H9 (cell line): ENCODE measurements around the gene CABP4. TPM values are rescaled to one million over a fixed set of nuclear protein-coding genes. Genes with fewer than 3 reads are reported as not detected.
A peak's percentile ranks its signal among the peaks of the same experiment; 100 is the strongest.

ENCODE experiments used
- DNase-seq: peaks from one replicate; pipeline ENCODE4 v3.0.0-alpha.2; 2017
- H2AFZ ChIP-seq: one replicate; pipeline ENCODE4 v1.6.1; 2013; ENCODE audit warnings: mild to moderate bottlenecking, low read length, control low read depth, moderate library complexity
- H2AK5ac ChIP-seq: 2 replicates; pipeline ENCODE4 v1.6.1; 2013; ENCODE audit warnings: low read length, control low read depth, mixed read lengths; ENCODE audit not compliant: insufficient read length
- H2BK120ac ChIP-seq: one replicate; pipeline ENCODE4 v1.6.1; 2013; ENCODE audit warnings: low read depth, mild to moderate bottlenecking, low read length, control low read depth, inconsistent platforms; ENCODE audit not compliant: poor library complexity, severe bottlenecking
- H2BK12ac ChIP-seq: 2 replicates; pipeline ENCODE4 v1.6.1; 2013; ENCODE audit warnings: low read length, control low read depth, mixed read lengths, low read depth; ENCODE audit not compliant: insufficient read length
- H2BK15ac ChIP-seq: 2 replicates; pipeline ENCODE4 v1.6.1; 2013; ENCODE audit warnings: low read depth, low read length, control low read depth
- H2BK20ac ChIP-seq: one replicate; pipeline ENCODE4 v1.6.1; 2013; ENCODE audit warnings: low read depth, mild to moderate bottlenecking, low read length, control low read depth, inconsistent platforms; ENCODE audit not compliant: poor library complexity, severe bottlenecking
- H2BK5ac ChIP-seq: 2 replicates; pipeline ENCODE4 v1.6.1; 2013; ENCODE audit warnings: low read length, control low read depth, mixed read lengths; ENCODE audit not compliant: insufficient read length
- H3K14ac ChIP-seq: 2 replicates; pipeline ENCODE4 v1.6.1; 2013; ENCODE audit warnings: low read length, control low read depth; ENCODE audit not compliant: insufficient read depth
- H3K18ac ChIP-seq: 2 replicates; pipeline ENCODE4 v1.6.1; 2013; ENCODE audit warnings: low read depth, mild to moderate bottlenecking, mixed read lengths, low read length, control low read depth; ENCODE audit not compliant: insufficient read length
- H3K23ac ChIP-seq: 2 replicates; pipeline ENCODE4 v1.6.1; 2013; ENCODE audit warnings: low read length, control low read depth, mixed read lengths, low read depth; ENCODE audit not compliant: insufficient read length
- H3K23me2 ChIP-seq: 2 replicates; pipeline ENCODE4 v1.6.1; 2013; ENCODE audit warnings: low read depth, mild to moderate bottlenecking, mixed read lengths, low read length, control low read depth; ENCODE audit not compliant: insufficient read length, poor library complexity, severe bottlenecking
- H3K27ac ChIP-seq: 2 replicates; pipeline ENCODE4 v1.5.1; 2013; ENCODE audit warnings: low read length, control low read depth, mixed read lengths, low read depth; ENCODE audit not compliant: insufficient read length
- H3K27me3 ChIP-seq: 2 replicates; pipeline ENCODE4 v1.6.1; 2013; ENCODE audit warnings: low read length, control low read depth, inconsistent platforms; ENCODE audit not compliant: insufficient read depth
- H3K4ac ChIP-seq: 2 replicates; pipeline ENCODE4 v1.6.1; 2013; ENCODE audit warnings: low read depth, mild to moderate bottlenecking, control low read depth, inconsistent platforms, low read length, moderate library complexity
- H3K4me1 ChIP-seq: 2 replicates; pipeline ENCODE4 v1.6.1; 2013; ENCODE audit warnings: low read length, control low read depth, inconsistent platforms; ENCODE audit not compliant: insufficient read depth
- H3K4me2 ChIP-seq: 2 replicates; pipeline ENCODE4 v1.6.1; 2013; ENCODE audit warnings: low read length, control low read depth, mixed read lengths; ENCODE audit not compliant: insufficient read length, insufficient read depth
- H3K56ac ChIP-seq: 2 replicates; pipeline ENCODE4 v1.6.1; 2013; ENCODE audit warnings: low read depth, mild to moderate bottlenecking, mixed read lengths, low read length, control low read depth; ENCODE audit not compliant: insufficient read length
- H3K79me1 ChIP-seq: 2 replicates; pipeline ENCODE4 v1.6.1; 2013; ENCODE audit warnings: low read depth, mild to moderate bottlenecking, moderate library complexity, low read length, control low read depth, inconsistent platforms; ENCODE audit not compliant: insufficient read depth, poor library complexity, severe bottlenecking
- H3K79me2 ChIP-seq: 2 replicates; pipeline ENCODE4 v1.6.1; 2013; ENCODE audit warnings: low read length, control low read depth, inconsistent platforms; ENCODE audit not compliant: insufficient read depth
- H3K9ac ChIP-seq: 2 replicates; pipeline ENCODE4 v1.6.1; 2013; ENCODE audit warnings: low read length, control low read depth, mixed read lengths; ENCODE audit not compliant: insufficient read length; ENCODE audit errors: extremely low read depth
- H3K9me3 ChIP-seq: one replicate; pipeline ENCODE4 v1.6.1; 2013; ENCODE audit warnings: low read depth, low read length, inconsistent platforms; ENCODE audit not compliant: control insufficient read depth
- H3T11ph ChIP-seq: one replicate; pipeline ENCODE4 v1.6.1; 2013; ENCODE audit warnings: mild to moderate bottlenecking, low read length, control low read depth, inconsistent platforms
- H4K20me1 ChIP-seq: one replicate; pipeline ENCODE4 v1.6.1; 2013; ENCODE audit not compliant: control insufficient read depth, insufficient read length, insufficient read depth
- H4K5ac ChIP-seq: 2 replicates; pipeline ENCODE4 v1.6.1; 2013; ENCODE audit warnings: low read depth, mild to moderate bottlenecking, mixed read lengths, low read length, control low read depth; ENCODE audit not compliant: insufficient read length
- H4K8ac ChIP-seq: replicated peaks from 2 replicates; pipeline ENCODE4 v1.6.1; 2013; ENCODE audit warnings: low read length, control low read depth, mixed read lengths, low read depth; ENCODE audit not compliant: insufficient read length
- H4K91ac ChIP-seq: 2 replicates; pipeline ENCODE4 v1.6.1; 2013; ENCODE audit warnings: low read depth, mild to moderate bottlenecking, moderate library complexity, mixed read lengths, low read length, control low read depth; ENCODE audit not compliant: insufficient read length
- H3K27ac Mint-ChIP-seq, 3 experiments: 2 replicates in 2 of 3; 3 replicates in 1 of 3; pipeline ENCODE4 v1.8.0; 2020 to 2021; ENCODE audit warnings: mixed read lengths in 3 of 3, mild to moderate bottlenecking in 1 of 3, moderate library complexity in 1 of 3
- H3K27me3 Mint-ChIP-seq: 2 replicates; pipeline ENCODE4 v1.8.0; 2021; ENCODE audit warnings: low read depth, mild to moderate bottlenecking, moderate library complexity, mixed read lengths
- H3K36me3 Mint-ChIP-seq, 3 experiments: 2 replicates in 2 of 3; 3 replicates in 1 of 3; pipeline ENCODE4 v1.8.0; 2020 to 2021; ENCODE audit warnings: low read depth in 3 of 3, mixed read lengths in 3 of 3; ENCODE audit not compliant: insufficient read depth in 1 of 3
- H3K4me1 Mint-ChIP-seq, 2 experiments: 2 replicates each; pipeline ENCODE4 v1.8.0; 2020; ENCODE audit warnings: mixed read lengths in 2 of 2
- H3K4me3 Mint-ChIP-seq, 2 experiments: 2 replicates in 1 of 2; 3 replicates in 1 of 2; pipeline ENCODE4 v1.8.0; 2020 to 2021; ENCODE audit warnings: mild to moderate bottlenecking in 2 of 2, mixed read lengths in 2 of 2, moderate library complexity in 1 of 2
- H3K9me3 Mint-ChIP-seq, 2 experiments: 2 replicates in 1 of 2; 3 replicates in 1 of 2; pipeline ENCODE4 v1.8.0; 2020; ENCODE audit warnings: mild to moderate bottlenecking in 2 of 2, mixed read lengths in 2 of 2, moderate library complexity in 1 of 2
- CTCF ChIP-seq: fragments of 200-600 bp; sonication (generic); conservative IDR thresholded peaks from 3 replicates; pipeline ENCODE4 v1.8.0; 2021; ENCODE audit warnings: antibody characterized with exemption, mild to moderate bottlenecking
- WGBS: extraction: QIAGEN DNeasy Blood & Tissue Kit; methylation state at CpG from one replicate; pipeline ENCODE4 v1.1.7; 2013; ENCODE audit warnings: missing lambda C conversion rate, low lambda C conversion rate, mixed read lengths; ENCODE audit not compliant: insufficient read length; ENCODE audit errors: extremely low coverage; 5-methylcytosine and 5-hydroxymethylcytosine counted together
- microRNA-seq: library from miRNA; unstranded; fragments of <30 nt; microRNA quantifications from one replicate; pipeline ENCODE4, GENCODE V29; 2020; ENCODE audit warnings: borderline microRNAs expressed
- total RNA-seq: library from RNA; stranded (reverse); gene quantifications from 2 replicates; pipeline ENCODE4 v1.2.1, GENCODE V29; 2021

CABP4 gene
- total RNA-seq, 1 experiment from 2014 or later, result not detected

GRCh38 chr11:67510023-67510345 is 54.8 kb downstream of the CABP4 start:
- no peaks in the 10 kb centered on the region for H3K9me3 ChIP-seq
- peaks cover 5% of the 10 kb centered on the region for H3K23me2 ChIP-seq
- DNase-seq, result no peak
- no peak overlapping the region for H3K4me2 ChIP-seq
- no peaks in the 10 kb centered on the region for H3K27me3 ChIP-seq
- no peak overlapping the region for H2AK5ac ChIP-seq
- H2BK120ac ChIP-seq, result no peak overlapping the region
- Mint-ChIP-seq H3K36me3 (peaks cover 5 to 10% (median 9%) of the 10 kb centered on the region in 3 experiments; a peak in 6 of 7 replicates), H3K9me3 (no peaks in the 10 kb centered on the region; a peak in 1 of 5 replicates), H3K4me1 (peaks cover 19 to 21% of the 10 kb centered on the region in 2 experiments), H3K27me3 (peaks cover 37% of the 10 kb centered on the region), H3K4me3 (peak overlapping the region in 1 of 2 experiments; percentile 80; a peak in 1 of 5 replicates), H3K27ac (no peak overlapping the region)
- no peak overlapping the region for H2BK20ac ChIP-seq
- H4K8ac ChIP-seq, result no peak overlapping the region
- no peak overlapping the region for H3T11ph ChIP-seq
- H2AFZ ChIP-seq, result no peak overlapping the region
- H4K91ac ChIP-seq, result no peak overlapping the region
- no CpG with 5 or more reads among the region's 3 CpGs for WGBS
- H3K14ac ChIP-seq, result no peak overlapping the region
- no peak overlapping the region for H3K23ac ChIP-seq
- H3K79me2 ChIP-seq, result peaks cover 2% of the 10 kb centered on the region; the same call in 1 of the 2 replicates
- no peaks in the 10 kb centered on the region for H3K4me1 ChIP-seq
- no peak for TF ChIP-seq CTCF
- no peak overlapping the region for H4K5ac ChIP-seq
- no peak overlapping the region for H3K27ac ChIP-seq
- H2BK15ac ChIP-seq, result no peak overlapping the region
- H2BK12ac ChIP-seq, result no peak overlapping the region
- no peak overlapping the region for H3K9ac ChIP-seq
- H3K4ac ChIP-seq, result no peak overlapping the region
- no peaks in the 10 kb centered on the region for H3K79me1 ChIP-seq
- H2BK5ac ChIP-seq, result no peak overlapping the region
- no peak overlapping the region for H3K56ac ChIP-seq
- no peak overlapping the region for H3K18ac ChIP-seq
- H4K20me1 ChIP-seq, result no peaks in the 10 kb centered on the region

Small RNAs within 50 kb of the gene (microRNA-seq; reads per million reads assigned to microRNA genes)
- gene MIR6752, result not detected

Other genes with a start within 250 kb of the CABP4 start
- gene GRK2, start 188.9 kb upstream of the CABP4 start, total RNA-seq, result 55.5 and 56.3 TPM in 2 replicates
- 40.9 and 42.1 TPM in 2 replicates for gene ANKRD13D, start 166.1 kb upstream of the CABP4 start, total RNA-seq
- gene SSH3, start 151.8 kb upstream of the CABP4 start, total RNA-seq, result 42.2 and 44.2 TPM in 2 replicates
- 19.5 and 22.3 TPM in 2 replicates for gene POLD4, start 101.8 kb upstream of the CABP4 start, total RNA-seq
- gene CLCF1, start 81.8 kb upstream of the CABP4 start, total RNA-seq, result 1.6 and 2.1 TPM in 2 replicates
- 20.9 and 23.8 TPM in 2 replicates for gene RAD9A, start 63.4 kb upstream of the CABP4 start, total RNA-seq
- gene PPP1CA, start 53.5 kb upstream of the CABP4 start, total RNA-seq, result 205 and 214 TPM in 2 replicates
- 0.28 and 0.44 TPM in 2 replicates for gene TBC1D10C, start 51.3 kb upstream of the CABP4 start, total RNA-seq
- 0.88 and 1.1 TPM in 2 replicates for gene CARNS1, start 39.7 kb upstream of the CABP4 start, total RNA-seq
- gene RPS6KB2, start 26.9 kb upstream of the CABP4 start, total RNA-seq, result 46.6 and 51.7 TPM in 2 replicates
- gene PTPRCAP, start 17.7 kb upstream of the CABP4 start, total RNA-seq, result 1.7 and 1.9 TPM in 2 replicates
- gene CORO1B, start 11.9 kb upstream of the CABP4 start, total RNA-seq, result 80.9 and 86.4 TPM in 2 replicates
- gene GPR152, start 2.6 kb upstream of the CABP4 start, total RNA-seq, result not detected in 2 replicates
- gene TMEM134, start 13.9 kb downstream of the CABP4 start, total RNA-seq, result 46.9 and 53.6 TPM in 2 replicates
- gene AIP, start 27.7 kb downstream of the CABP4 start, total RNA-seq, result 31.9 and 35.6 TPM in 2 replicates
- gene PITPNM1, start 50.0 kb downstream of the CABP4 start, total RNA-seq, result 43.5 and 50.1 TPM in 2 replicates
- gene CDK2AP2, start 52.8 kb downstream of the CABP4 start, total RNA-seq, result 32.9 and 36.1 TPM in 2 replicates
- not detected in 2 replicates for gene CABP2, start 68.1 kb downstream of the CABP4 start, total RNA-seq
- gene GSTP1, start 128.5 kb downstream of the CABP4 start, total RNA-seq, result 1,469 and 1,513 TPM in 2 replicates
- gene NDUFV1, start 151.6 kb downstream of the CABP4 start, total RNA-seq, result 152 and 154 TPM in 2 replicates
- gene NUDT8, start 174.6 kb downstream of the CABP4 start, total RNA-seq, result 6.5 and 6.8 TPM in 2 replicates
- not detected in 2 replicates for gene TBX10, start 184.4 kb downstream of the CABP4 start, total RNA-seq
- not detected in 2 replicates for gene ACY3, start 195.4 kb downstream of the CABP4 start, total RNA-seq
- gene ALDH3B2, start 219.3 kb downstream of the CABP4 start, total RNA-seq, result not detected in 2 replicates